Loucy (cell line): Measurements from ENCODE around the gene GTF2IRD1.
"Not testable (repeated sequence)": the region's sequence is repeated elsewhere in the genome, so short reads cannot be mapped to it uniquely, and the experiment has no call there.

Experiments
- H2AFZ ChIP-seq: fragments of 200-600 bp; sonication (generic); 2 replicates; pipeline ENCODE4 v1.6.0; 2016; ENCODE audit warnings: antibody characterized with exemption, mild to moderate bottlenecking, low read length, moderate library complexity
- H3F3A ChIP-seq: fragments of 200-600 bp; 2 replicates; pipeline ENCODE4 v1.6.0; 2016; ENCODE audit warnings: antibody characterized with exemption, low read depth, mild to moderate bottlenecking
- H3K27me3 ChIP-seq: fragments of 200-600 bp; sonication (generic); 2 replicates; pipeline ENCODE4 v1.6.1; 2014; ENCODE audit warnings: low read length, mild to moderate bottlenecking; ENCODE audit not compliant: insufficient read depth, poor library complexity, severe bottlenecking
- H3K36me3 ChIP-seq: fragments of 200-600 bp; sonication (generic); 2 replicates; pipeline ENCODE4 v1.6.1; 2016; ENCODE audit warnings: low read length; ENCODE audit not compliant: insufficient read depth
- H3K4me1 ChIP-seq: fragments of 200-600 bp; sonication (generic); 2 replicates; pipeline ENCODE4 v1.5.1; 2014; ENCODE audit warnings: low read length, mild to moderate bottlenecking; ENCODE audit not compliant: insufficient read depth, poor library complexity, severe bottlenecking
- H3K4me2 ChIP-seq: fragments of 200-600 bp; sonication (generic); 2 replicates; pipeline ENCODE4 v1.6.0; 2014; ENCODE audit warnings: antibody characterized with exemption, low read length, low read depth, mild to moderate bottlenecking; ENCODE audit not compliant: poor library complexity, severe bottlenecking
- H3K4me3 ChIP-seq: fragments of 200-600 bp; sonication (generic); 2 replicates; pipeline ENCODE4 v1.5.1; 2014; ENCODE audit warnings: low read length, mild to moderate bottlenecking, mixed read lengths; ENCODE audit not compliant: poor library complexity, severe bottlenecking
- H3K79me2 ChIP-seq: fragments of 200-600 bp; sonication (generic); 2 replicates; pipeline ENCODE4 v1.6.1; 2014; ENCODE audit warnings: low read length; ENCODE audit not compliant: insufficient read depth
- H3K9ac ChIP-seq: fragments of 200-600 bp; sonication (generic); 2 replicates; pipeline ENCODE4 v1.6.0; 2014; ENCODE audit warnings: mild to moderate bottlenecking, low read depth, low read length, moderate library complexity; ENCODE audit not compliant: poor library complexity, severe bottlenecking
- H3K9me2 ChIP-seq: fragments of 200-600 bp; sonication (generic); replicated peaks from 2 replicates; pipeline ENCODE4 v1.6.1; 2016; ENCODE audit warnings: low read depth, low read length, mixed read lengths
- H3K9me3 ChIP-seq: fragments of 200-600 bp; sonication (generic); 2 replicates; pipeline ENCODE4 v1.6.1; 2014; ENCODE audit warnings: mild to moderate bottlenecking, antibody characterized with exemption, low read length, low read depth; ENCODE audit not compliant: insufficient read depth
- H4K20me1 ChIP-seq: fragments of 200-600 bp; sonication (generic); 2 replicates; pipeline ENCODE4 v1.6.0; 2014; ENCODE audit warnings: antibody characterized with exemption, low read length, mild to moderate bottlenecking; ENCODE audit not compliant: insufficient read depth, poor library complexity, severe bottlenecking
- EZH2phosphoT487 ChIP-seq: fragments of 200-600 bp; IDR thresholded peaks from 2 replicates; pipeline ENCODE4 v1.6.1; 2018; ENCODE audit warnings: antibody characterized with exemption, mild to moderate bottlenecking, moderate library complexity, borderline replicate concordance
- TF ChIP-seq, protein P1 (sequence below): fragments of 200-600 bp; sonication (generic); conservative IDR thresholded peaks from 2 replicates; pipeline ENCODE4 v1.5.1; 2014; ENCODE audit warnings: mild to moderate bottlenecking, antibody characterized with exemption, low read length

Gene GTF2IRD1

GRCh38 chr7:74418538-74418937, 35.2 kb upstream of the GTF2IRD1 start:
- H3K27me3 ChIP-seq, result no peaks in the 10 kb centered on the region
- no peak overlapping the region for H3K4me3 ChIP-seq
- H3K36me3 ChIP-seq, result no peaks in the 10 kb centered on the region
- no peak overlapping the region for H2AFZ ChIP-seq
- TF ChIP-seq, protein P1, sequence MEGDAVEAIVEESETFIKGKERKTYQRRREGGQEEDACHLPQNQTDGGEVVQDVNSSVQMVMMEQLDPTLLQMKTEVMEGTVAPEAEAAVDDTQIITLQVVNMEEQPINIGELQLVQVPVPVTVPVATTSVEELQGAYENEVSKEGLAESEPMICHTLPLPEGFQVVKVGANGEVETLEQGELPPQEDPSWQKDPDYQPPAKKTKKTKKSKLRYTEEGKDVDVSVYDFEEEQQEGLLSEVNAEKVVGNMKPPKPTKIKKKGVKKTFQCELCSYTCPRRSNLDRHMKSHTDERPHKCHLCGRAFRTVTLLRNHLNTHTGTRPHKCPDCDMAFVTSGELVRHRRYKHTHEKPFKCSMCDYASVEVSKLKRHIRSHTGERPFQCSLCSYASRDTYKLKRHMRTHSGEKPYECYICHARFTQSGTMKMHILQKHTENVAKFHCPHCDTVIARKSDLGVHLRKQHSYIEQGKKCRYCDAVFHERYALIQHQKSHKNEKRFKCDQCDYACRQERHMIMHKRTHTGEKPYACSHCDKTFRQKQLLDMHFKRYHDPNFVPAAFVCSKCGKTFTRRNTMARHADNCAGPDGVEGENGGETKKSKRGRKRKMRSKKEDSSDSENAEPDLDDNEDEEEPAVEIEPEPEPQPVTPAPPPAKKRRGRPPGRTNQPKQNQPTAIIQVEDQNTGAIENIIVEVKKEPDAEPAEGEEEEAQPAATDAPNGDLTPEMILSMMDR, result no peak
- no peak for TF ChIP-seq EZH2phosphoT487
- H3K9me3 ChIP-seq, result no peaks in the 10 kb centered on the region
- H3K4me1 ChIP-seq, result no peaks in the 10 kb centered on the region
- no peaks in the 10 kb centered on the region for H3K79me2 ChIP-seq
- no peak overlapping the region for H3K9ac ChIP-seq
- H4K20me1 ChIP-seq, result no peaks in the 10 kb centered on the region
- no peak overlapping the region for H3K4me2 ChIP-seq
- H3K9me2 ChIP-seq, result no peaks in the 10 kb centered on the region
- H3F3A ChIP-seq, result no peaks in the 10 kb centered on the region

- not testable (repeated sequence) for H3K9me3 ChIP-seq, H3F3A ChIP-seq, H3K4me2 ChIP-seq, H3K79me2 ChIP-seq, H3K4me1 ChIP-seq, H4K20me1 ChIP-seq, H3K9me2 ChIP-seq, H3K36me3 ChIP-seq, H3K4me3 ChIP-seq, H3K9ac ChIP-seq, H3K27me3 ChIP-seq, H2AFZ ChIP-seq
These were observed 34.5 kb upstream of the GTF2IRD1 start for GRCh38 chr7:74419232-74419631.

DNA sequence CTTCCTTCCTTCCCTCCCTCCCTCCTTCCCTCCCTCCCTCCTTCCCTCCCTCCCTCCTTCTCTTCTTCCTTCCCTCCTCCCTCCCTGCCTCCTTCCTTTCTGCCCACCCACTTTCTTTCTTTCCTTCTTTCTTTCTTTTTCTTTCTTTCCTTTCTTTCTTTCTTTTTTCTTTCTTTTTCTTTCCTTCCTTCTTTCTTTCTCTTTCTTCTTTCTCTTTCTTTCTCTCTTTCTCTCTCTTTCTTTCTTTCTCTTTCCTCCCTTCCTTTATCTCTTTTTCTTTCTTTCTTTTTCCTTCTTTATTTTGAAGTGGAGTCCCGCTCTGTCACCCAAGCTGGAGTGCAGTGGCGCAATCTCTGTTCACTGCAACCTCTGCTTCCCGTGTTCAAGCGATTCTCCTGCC, 33.7 kb upstream of the GTF2IRD1 start:
- H3K9me3 ChIP-seq, result no peaks in the 10 kb centered on the region
- H3K9me2 ChIP-seq, result no peaks in the 10 kb centered on the region
- TF ChIP-seq, protein P1, result no peak
- no peak for TF ChIP-seq EZH2phosphoT487
- H3F3A ChIP-seq, result no peaks in the 10 kb centered on the region
- no peaks in the 10 kb centered on the region for H4K20me1 ChIP-seq
- H3K36me3 ChIP-seq, result no peaks in the 10 kb centered on the region
- H3K27me3 ChIP-seq, result no peaks in the 10 kb centered on the region
- no peaks in the 10 kb centered on the region for H3K4me1 ChIP-seq
- no peak overlapping the region for H3K4me2 ChIP-seq
- no peak overlapping the region for H3K4me3 ChIP-seq
- no peak overlapping the region for H3K9ac ChIP-seq
- no peaks in the 10 kb centered on the region for H3K79me2 ChIP-seq
- no peak overlapping the region for H2AFZ ChIP-seq

DNA sequence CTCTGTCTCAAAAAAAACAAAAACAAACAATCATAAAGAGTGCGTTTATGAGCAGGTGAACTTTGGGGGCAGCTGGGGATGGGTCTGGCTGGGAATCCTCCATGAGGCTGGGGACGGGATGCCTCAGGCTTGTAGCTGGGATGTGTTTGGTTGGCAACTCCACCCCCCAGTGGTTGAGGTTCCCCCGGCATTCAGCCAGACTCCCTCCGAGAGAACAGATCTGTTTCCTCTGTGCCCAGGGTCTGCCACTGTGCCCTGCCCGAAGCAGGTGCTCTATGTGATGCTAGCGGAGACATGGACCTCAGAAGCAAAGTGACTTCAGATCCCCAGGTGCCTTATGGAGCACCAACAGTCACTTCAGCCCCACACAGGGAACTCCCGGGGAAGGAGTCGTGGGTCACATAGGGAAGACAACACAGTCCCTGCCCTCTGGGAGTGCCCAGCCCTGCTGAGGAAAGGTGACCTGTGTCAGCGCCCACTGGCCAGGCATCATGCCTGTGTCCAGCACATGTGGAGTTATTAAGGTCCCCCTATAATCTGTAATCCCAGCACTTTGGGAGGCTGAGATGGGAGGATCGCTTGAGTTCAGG, 29.3 kb upstream of the GTF2IRD1 start:
- no peaks in the 10 kb centered on the region for H3K36me3 ChIP-seq

More for the DNA sequence above, 29.3 kb upstream of the GTF2IRD1 start:
- H3K9me2 ChIP-seq, result no peaks in the 10 kb centered on the region
- H3K4me2 ChIP-seq, result no peak overlapping the region
- H2AFZ ChIP-seq, result no peak overlapping the region
- no peaks in the 10 kb centered on the region for H3F3A ChIP-seq
- no peak overlapping the region for H3K4me3 ChIP-seq
- no peak overlapping the region for H3K9ac ChIP-seq
- no peaks in the 10 kb centered on the region for H4K20me1 ChIP-seq
- H3K9me3 ChIP-seq, result no peaks in the 10 kb centered on the region
- H3K27me3 ChIP-seq, result no peaks in the 10 kb centered on the region
- TF ChIP-seq EZH2phosphoT487, result no peak
- TF ChIP-seq, protein P1, result no peak
- no peaks in the 10 kb centered on the region for H3K4me1 ChIP-seq
- H3K79me2 ChIP-seq, result no peaks in the 10 kb centered on the region
